GM23248 (cell line): ENCODE data around the gene C4B. TPM values are rescaled to one million over a fixed set of nuclear protein-coding genes. Genes with fewer than 3 reads are reported as not detected.
"Not testable (repeated sequence)": the region's sequence is repeated elsewhere in the genome, so short reads cannot be mapped to it uniquely, and the experiment has no call there.

ENCODE experiments used
- DNase-seq: peaks from one replicate; pipeline ENCODE4 v3.0.0-alpha.2; 2015
- H2AFZ ChIP-seq: fragments of 200-600 bp; sonication (generic); 2 replicates; pipeline ENCODE4 v1.6.1; 2016; ENCODE audit warnings: antibody characterized with exemption
- H3F3A ChIP-seq: fragments of 200-600 bp; sonication (generic); 2 replicates; pipeline ENCODE4 v1.6.1; 2016; ENCODE audit warnings: mild to moderate bottlenecking, antibody characterized with exemption, mixed run types; ENCODE audit not compliant: insufficient read depth
- H3K27ac ChIP-seq: fragments of 200-600 bp; sonication (generic); 2 replicates; pipeline ENCODE4 v1.5.1; 2016; ENCODE audit warnings: mild to moderate bottlenecking
- H3K27me3 ChIP-seq: fragments of 200-600 bp; sonication (generic); replicated peaks from 2 replicates; pipeline ENCODE4 v1.6.1; 2016; ENCODE audit warnings: mild to moderate bottlenecking; ENCODE audit not compliant: insufficient read depth
- H3K36me3 ChIP-seq: fragments of 200-600 bp; sonication (generic); 2 replicates; pipeline ENCODE4 v1.6.1; 2016; ENCODE audit warnings: low read depth, mild to moderate bottlenecking
- H3K4me1 ChIP-seq: fragments of 200-600 bp; sonication (generic); 2 replicates; pipeline ENCODE4 v1.6.1; 2016; ENCODE audit warnings: mild to moderate bottlenecking; ENCODE audit not compliant: insufficient read depth
- H3K4me2 ChIP-seq: fragments of 200-600 bp; sonication (generic); one replicate; pipeline ENCODE4 v1.6.1; 2016; ENCODE audit warnings: mild to moderate bottlenecking; ENCODE audit not compliant: unreplicated experiment
- H3K4me3 ChIP-seq: fragments of 200-600 bp; sonication (generic); 2 replicates; pipeline ENCODE4 v1.5.1; 2016; ENCODE audit warnings: mild to moderate bottlenecking
- H3K79me2 ChIP-seq: fragments of 200-600 bp; sonication (generic); 2 replicates; pipeline ENCODE4 v1.6.1; 2016; ENCODE audit warnings: mild to moderate bottlenecking; ENCODE audit not compliant: insufficient read depth
- H3K9ac ChIP-seq: fragments of 200-600 bp; sonication (generic); 2 replicates; pipeline ENCODE4 v1.6.1; 2016; ENCODE audit warnings: mild to moderate bottlenecking
- H3K9me2 ChIP-seq: fragments of 200-600 bp; sonication (generic); 2 replicates; pipeline ENCODE4 v1.6.1; 2016; ENCODE audit warnings: mixed run types, mild to moderate bottlenecking, moderate library complexity; ENCODE audit not compliant: insufficient read depth
- H3K9me3 ChIP-seq: fragments of 200-600 bp; sonication (generic); one replicate; pipeline ENCODE4 v1.6.1; 2017; ENCODE audit warnings: low read depth
- H4K20me1 ChIP-seq: fragments of 200-600 bp; sonication (generic); 2 replicates; pipeline ENCODE4 v1.6.0; 2016; ENCODE audit not compliant: insufficient read depth
- EZH2 ChIP-seq: fragments of 200-600 bp; sonication (generic); IDR thresholded peaks from 2 replicates; pipeline ENCODE4 v1.6.1; 2018; ENCODE audit warnings: antibody characterized with exemption, mild to moderate bottlenecking; ENCODE audit not compliant: insufficient read depth, poor library complexity, severe bottlenecking
- EZH2phosphoT487 ChIP-seq: fragments of 200-600 bp; sonication (generic); IDR thresholded peaks from 2 replicates; pipeline ENCODE4 v1.6.1; 2018; ENCODE audit warnings: antibody characterized with exemption, moderate library complexity, mild to moderate bottlenecking, low read depth; ENCODE audit not compliant: insufficient read depth
- WGBS, 2 experiments: methylation state at CpG; one replicate each; pipeline ENCODE4 v1.1.6; 2015 to 2017; ENCODE audit warnings: low lambda C conversion rate in 2 of 2, low coverage in 1 of 2; ENCODE audit errors: missing lambda C conversion rate in 2 of 2; 5-methylcytosine and 5-hydroxymethylcytosine counted together
- in situ Hi-C: fragments of 300-500 bp; cut with MboI; formaldehyde crosslinking; loops from 2 replicates; pipeline ENCODE4 v1.15.0; 2020
- polyA plus RNA-seq: library from polyadenylated mRNA; unstranded; fragments of >200 nt; fragmentation: Nextera tagmentation; extraction: Ambion mirVana; gene quantifications from 2 replicates; pipeline ENCODE4 v1.2.1, GENCODE V29; 2016
- total RNA-seq: library from RNA; depleted of rRNA; stranded (reverse); fragments of >200 nt; shearing (Covaris generic); gene quantifications from 2 replicates; pipeline ENCODE4 v1.2.3, GENCODE V29; 2014

C4B gene
- total and polyA plus RNA-seq, 2 experiments from 2014 or later = 2.6 to 4.5 TPM

- Histone ChIP-seq H3K36me3 (no peaks in the 10 kb centered on the region), H3K4me1 (peaks cover 19% of the 10 kb centered on the region), H3K4me2 (no peak overlapping the region), H4K20me1 (no peaks in the 10 kb centered on the region), H3K9me3 (no peaks in the 10 kb centered on the region), H3K27me3 (no peaks in the 10 kb centered on the region), H3K9ac (no peak overlapping the region), H3F3A (no peaks in the 10 kb centered on the region), H3K27ac (no peak overlapping the region), H3K9me2 (no peaks in the 10 kb centered on the region), H3K79me2 (no peaks in the 10 kb centered on the region), H2AFZ (no peak overlapping the region), H3K4me3 (no peak overlapping the region)
- in situ Hi-C loops = no loop called here
- WGBS, 2 experiments = 51 to 56% methylated on average over 2 to 5 of the region's 5 CpGs
- TF ChIP-seq EZH2phosphoT487 (no peak), EZH2 (no peak)
- DNase-seq = no peak
Observed at GRCh38 chr6:32050562-32050961, 36.0 kb downstream of the C4B start.

- H3K27me3 ChIP-seq, H3K9me3 ChIP-seq, H3K4me2 ChIP-seq, H3K36me3 ChIP-seq, H3K4me3 ChIP-seq, H2AFZ ChIP-seq, H3K9ac ChIP-seq, H3K27ac ChIP-seq, in situ Hi-C loops, DNase-seq, H3K79me2 ChIP-seq, H3K4me1 ChIP-seq, H3F3A ChIP-seq, H4K20me1 ChIP-seq, H3K9me2 ChIP-seq: not testable (repeated sequence)
- WGBS, 2 experiments = 78 to 84% methylated on average over 17 to 20 of the region's 20 CpGs
Observed at GRCh38 chr6:32052626-32053025, 38.0 kb downstream of the C4B start.

- H3K4me2 ChIP-seq, H3K27me3 ChIP-seq, H3K9ac ChIP-seq, H3K4me3 ChIP-seq, H3K9me3 ChIP-seq, H3K4me1 ChIP-seq, H3K36me3 ChIP-seq, H3K79me2 ChIP-seq, in situ Hi-C loops, DNase-seq, H3F3A ChIP-seq, H3K27ac ChIP-seq, H3K9me2 ChIP-seq, H4K20me1 ChIP-seq, H2AFZ ChIP-seq: not testable (repeated sequence)
- 92 to 94% methylated on average over 13 of the region's 13 CpGs for WGBS, 2 experiments
Observed at GRCh38 chr6:32053314-32053713, 38.7 kb downstream of the C4B start.

DNA sequence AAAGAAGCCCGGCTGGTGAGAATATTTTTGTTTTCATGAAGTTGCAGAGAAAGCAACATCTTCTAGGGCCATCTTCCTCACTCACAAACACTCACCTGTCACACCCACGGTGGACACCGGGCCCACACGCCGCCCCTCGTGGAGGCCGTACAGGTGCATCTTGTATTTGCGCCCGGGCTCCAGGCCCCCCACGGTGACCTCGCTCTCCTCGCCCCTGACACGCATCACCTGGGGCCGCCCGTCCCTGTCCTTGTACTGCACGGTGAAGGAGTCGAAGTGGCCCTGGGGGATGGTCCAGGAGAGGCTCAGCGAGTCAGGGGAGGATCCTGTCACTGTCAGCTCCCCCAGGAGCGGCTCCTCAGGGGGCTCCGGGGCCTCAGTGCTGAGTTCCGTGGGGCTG is 41.2 kb downstream of the C4B start:
- in situ Hi-C loops = not testable (repeated sequence)

GRCh38 chr6:32056254-32056653 is 41.7 kb downstream of the C4B start:
- Histone ChIP-seq H3K4me3 (no peak overlapping the region), H3K36me3 (no peaks in the 10 kb centered on the region), H3K27me3 (no peaks in the 10 kb centered on the region), H3K4me2 (no peak overlapping the region), H3K9ac (no peak overlapping the region), H3K9me2 (no peaks in the 10 kb centered on the region), H3F3A (no peaks in the 10 kb centered on the region), H4K20me1 (no peaks in the 10 kb centered on the region), H3K4me1 (no peaks in the 10 kb centered on the region), H3K79me2 (no peaks in the 10 kb centered on the region), H2AFZ (no peak overlapping the region), H3K27ac (no peak overlapping the region), H3K9me3 (no peaks in the 10 kb centered on the region)
- WGBS, 2 experiments = 90 to 93% methylated on average over 5 to 7 of the region's 7 CpGs
- in situ Hi-C loops = no loop called here
- DNase-seq = no peak
- no peak for TF ChIP-seq EZH2phosphoT487
- TF ChIP-seq EZH2 = no peak

More for the DNA sequence above, 41.2 kb downstream of the C4B start:
- H3K27me3 ChIP-seq, H3K36me3 ChIP-seq, H3K27ac ChIP-seq, H3K9me3 ChIP-seq, H3K4me3 ChIP-seq, H3K4me1 ChIP-seq, H3K9me2 ChIP-seq, H3K79me2 ChIP-seq, H4K20me1 ChIP-seq, H2AFZ ChIP-seq, H3K4me2 ChIP-seq, H3F3A ChIP-seq, DNase-seq, H3K9ac ChIP-seq: not testable (repeated sequence)
- 86 to 88% methylated on average over 17 to 21 of the region's 21 CpGs for WGBS, 2 experiments
